ENCODE results near the gene CEP128. TPM values are rescaled to one million over a fixed set of nuclear protein-coding genes. Genes with fewer than 3 reads are reported as not detected.

The CEP128 gene
- polyA plus RNA-seq, 4 donors: 0.22 to 2.2 (median 1.1) TPM

GRCh38 chr14:80726211-80726610 is 215.3 kb downstream of the CEP128 start:
- FAIRE-seq: no peak
- Histone ChIP-seq H3K27me3 (ENCODE audit: control insufficient read depth in 3 of 3, insufficient read depth in 3 of 3, low read length in 3 of 3) (no peaks in the 10 kb centered on the region), H3K36me3 (ENCODE audit: control insufficient read depth in 3 of 3, insufficient read depth in 2 of 3, low read depth in 1 of 3, low read length in 3 of 3) (no peaks in the 10 kb centered on the region), H3K4me3 (ENCODE audit: low read depth in 1 of 3, low read length in 3 of 3) (no peak overlapping the region), H3K9me3 (ENCODE audit: control insufficient read depth in 2 of 2, insufficient read depth in 1 of 2, low read depth in 1 of 2, low read length in 1 of 2) (no peaks in the 10 kb centered on the region), H3K4me1 (ENCODE audit: control insufficient read depth in 3 of 3, insufficient read depth in 2 of 3, low read depth in 1 of 3, low read length in 2 of 3) (no peaks in the 10 kb centered on the region), H3K27ac (ENCODE audit: low read depth in 1 of 3, low read length in 2 of 3) (no peak overlapping the region)
- no peak for DNase-seq
- 92 to 100% (median 100%) methylated on average over 1 of the region's 1 CpG for WGBS, 3 donors

GRCh38 chr14:80718940-80719339 is 222.6 kb downstream of the CEP128 start:
- no peak for FAIRE-seq
- H3K27me3 ChIP-seq (ENCODE audit: control insufficient read depth in 3 of 3, insufficient read depth in 3 of 3, low read length in 3 of 3): no peaks in the 10 kb centered on the region
- no peak overlapping the region for H3K27ac ChIP-seq (ENCODE audit: low read depth in 1 of 3, low read length in 2 of 3)
- H3K9me3 ChIP-seq (ENCODE audit: control insufficient read depth in 2 of 2, insufficient read depth in 1 of 2, low read depth in 1 of 2, low read length in 1 of 2): no peaks in the 10 kb centered on the region
- H3K36me3 ChIP-seq (ENCODE audit: control insufficient read depth in 3 of 3, insufficient read depth in 2 of 3, low read depth in 1 of 3, low read length in 3 of 3): no peaks in the 10 kb centered on the region
- no peaks in the 10 kb centered on the region for H3K4me1 ChIP-seq (ENCODE audit: control insufficient read depth in 3 of 3, insufficient read depth in 2 of 3, low read depth in 1 of 3, low read length in 2 of 3)
- WGBS, 3 donors: 90 to 98% (median 95%) methylated on average over 1 of the region's 1 CpG
- H3K4me3 ChIP-seq (ENCODE audit: low read depth in 1 of 3, low read length in 3 of 3): no peak overlapping the region
- DNase-seq: no peak

- H3K4me3 ChIP-seq (ENCODE audit: low read depth in 1 of 3, low read length in 3 of 3): no peak overlapping the region
- DNase-seq: no peak
- no peak overlapping the region for H3K27ac ChIP-seq (ENCODE audit: low read depth in 1 of 3, low read length in 2 of 3)
- H3K27me3 ChIP-seq (ENCODE audit: control insufficient read depth in 3 of 3, insufficient read depth in 3 of 3, low read length in 3 of 3): no peaks in the 10 kb centered on the region
- WGBS, 3 donors: 67 to 79% (median 68%) methylated on average over 4 of the region's 4 CpGs
- H3K4me1 ChIP-seq (ENCODE audit: control insufficient read depth in 3 of 3, insufficient read depth in 2 of 3, low read depth in 1 of 3, low read length in 2 of 3): no peaks in the 10 kb centered on the region
- H3K9me3 ChIP-seq (ENCODE audit: control insufficient read depth in 2 of 2, insufficient read depth in 1 of 2, low read depth in 1 of 2, low read length in 1 of 2): no peaks in the 10 kb centered on the region
- FAIRE-seq: no peak
- H3K36me3 ChIP-seq (ENCODE audit: control insufficient read depth in 3 of 3, insufficient read depth in 2 of 3, low read depth in 1 of 3, low read length in 3 of 3): no peaks in the 10 kb centered on the region
Observed at GRCh38 chr14:80714474-80714873, 227.1 kb downstream of the CEP128 start.

- H3K4me1 ChIP-seq (ENCODE audit: control insufficient read depth in 3 of 3, insufficient read depth in 2 of 3, low read depth in 1 of 3, low read length in 2 of 3): no peaks in the 10 kb centered on the region
- no peak overlapping the region for H3K4me3 ChIP-seq (ENCODE audit: low read depth in 1 of 3, low read length in 3 of 3)
- 91 to 94% (median 93%) methylated on average over 5 of the region's 5 CpGs for WGBS, 3 donors
- FAIRE-seq: no peak
- no peak for DNase-seq
- H3K27me3 ChIP-seq (ENCODE audit: control insufficient read depth in 3 of 3, insufficient read depth in 3 of 3, low read length in 3 of 3): no peaks in the 10 kb centered on the region
- no peak overlapping the region for H3K27ac ChIP-seq (ENCODE audit: low read depth in 1 of 3, low read length in 2 of 3)
- H3K9me3 ChIP-seq (ENCODE audit: control insufficient read depth in 2 of 2, insufficient read depth in 1 of 2, low read depth in 1 of 2, low read length in 1 of 2): no peaks in the 10 kb centered on the region
- no peaks in the 10 kb centered on the region for H3K36me3 ChIP-seq (ENCODE audit: control insufficient read depth in 3 of 3, insufficient read depth in 2 of 3, low read depth in 1 of 3, low read length in 3 of 3)
Observed at GRCh38 chr14:80713076-80713850, 228.3 kb downstream of the CEP128 start.

- no peak overlapping the region for H3K27ac ChIP-seq (ENCODE audit: low read depth in 1 of 3, low read length in 2 of 3)
- no peak for DNase-seq
- FAIRE-seq: no peak
- H3K9me3 ChIP-seq (ENCODE audit: control insufficient read depth in 2 of 2, insufficient read depth in 1 of 2, low read depth in 1 of 2, low read length in 1 of 2): no peaks in the 10 kb centered on the region
- H3K4me3 ChIP-seq (ENCODE audit: low read depth in 1 of 3, low read length in 3 of 3): no peak overlapping the region
- 91 to 97% (median 96%) methylated on average over 1 of the region's 1 CpG for WGBS, 3 donors
- H3K27me3 ChIP-seq (ENCODE audit: control insufficient read depth in 3 of 3, insufficient read depth in 3 of 3, low read length in 3 of 3): no peaks in the 10 kb centered on the region
- no peaks in the 10 kb centered on the region for H3K36me3 ChIP-seq (ENCODE audit: control insufficient read depth in 3 of 3, insufficient read depth in 2 of 3, low read depth in 1 of 3, low read length in 3 of 3)
- no peaks in the 10 kb centered on the region for H3K4me1 ChIP-seq (ENCODE audit: control insufficient read depth in 3 of 3, insufficient read depth in 2 of 3, low read depth in 1 of 3, low read length in 2 of 3)
Observed at GRCh38 chr14:80705241-80705980, 236.1 kb downstream of the CEP128 start.

- 91 to 93% (median 93%) methylated on average over 1 of the region's 1 CpG for WGBS, 3 donors
- Histone ChIP-seq H3K36me3 (ENCODE audit: control insufficient read depth in 3 of 3, insufficient read depth in 2 of 3, low read depth in 1 of 3, low read length in 3 of 3) (no peaks in the 10 kb centered on the region), H3K27ac (ENCODE audit: low read depth in 1 of 3, low read length in 2 of 3) (no peak overlapping the region), H3K9me3 (ENCODE audit: control insufficient read depth in 2 of 2, insufficient read depth in 1 of 2, low read depth in 1 of 2, low read length in 1 of 2) (no peaks in the 10 kb centered on the region), H3K27me3 (ENCODE audit: control insufficient read depth in 3 of 3, insufficient read depth in 3 of 3, low read length in 3 of 3) (no peaks in the 10 kb centered on the region), H3K4me1 (ENCODE audit: control insufficient read depth in 3 of 3, insufficient read depth in 2 of 3, low read depth in 1 of 3, low read length in 2 of 3) (no peaks in the 10 kb centered on the region), H3K4me3 (ENCODE audit: low read depth in 1 of 3, low read length in 3 of 3) (no peak overlapping the region)
- FAIRE-seq: no peak
- DNase-seq: no peak
Observed at GRCh38 chr14:80700601-80701000, 240.9 kb downstream of the CEP128 start.

- WGBS, 3 donors: 81 to 85% (median 83%) methylated on average over 4 of the region's 4 CpGs
- FAIRE-seq (no peak), DNase-seq (no peak)
- Histone ChIP-seq H3K9me3 (ENCODE audit: control insufficient read depth in 2 of 2, insufficient read depth in 1 of 2, low read depth in 1 of 2, low read length in 1 of 2) (no peaks in the 10 kb centered on the region), H3K27me3 (ENCODE audit: control insufficient read depth in 3 of 3, insufficient read depth in 3 of 3, low read length in 3 of 3) (no peaks in the 10 kb centered on the region), H3K27ac (ENCODE audit: low read depth in 1 of 3, low read length in 2 of 3) (no peak overlapping the region), H3K4me3 (ENCODE audit: low read depth in 1 of 3, low read length in 3 of 3) (no peak overlapping the region), H3K4me1 (ENCODE audit: control insufficient read depth in 3 of 3, insufficient read depth in 2 of 3, low read depth in 1 of 3, low read length in 2 of 3) (no peaks in the 10 kb centered on the region), H3K36me3 (ENCODE audit: control insufficient read depth in 3 of 3, insufficient read depth in 2 of 3, low read depth in 1 of 3, low read length in 3 of 3) (no peaks in the 10 kb centered on the region)
Observed at GRCh38 chr14:80699861-80700260, 241.7 kb downstream of the CEP128 start.

GRCh38 chr14:80698974-80699373 is 242.6 kb downstream of the CEP128 start:
- FAIRE-seq (no peak), DNase-seq (no peak)
- Histone ChIP-seq H3K4me1 (ENCODE audit: control insufficient read depth in 3 of 3, insufficient read depth in 2 of 3, low read depth in 1 of 3, low read length in 2 of 3) (no peaks in the 10 kb centered on the region), H3K36me3 (ENCODE audit: control insufficient read depth in 3 of 3, insufficient read depth in 2 of 3, low read depth in 1 of 3, low read length in 3 of 3) (no peaks in the 10 kb centered on the region), H3K4me3 (ENCODE audit: low read depth in 1 of 3, low read length in 3 of 3) (no peak overlapping the region), H3K27ac (ENCODE audit: low read depth in 1 of 3, low read length in 2 of 3) (no peak overlapping the region), H3K27me3 (ENCODE audit: control insufficient read depth in 3 of 3, insufficient read depth in 3 of 3, low read length in 3 of 3) (no peaks in the 10 kb centered on the region), H3K9me3 (ENCODE audit: control insufficient read depth in 2 of 2, insufficient read depth in 1 of 2, low read depth in 1 of 2, low read length in 1 of 2) (no peaks in the 10 kb centered on the region)
- 93 to 97% (median 95%) methylated on average over 6 of the region's 6 CpGs for WGBS, 3 donors

All from small intestine (tissue), 7 donors.